Stimulated activated CD4-positive, alpha-beta T cell treated with anti-CD3 and anti-CD28 coated beads, Interleukin-2, amount 100 ng/mL, for 48 hours (primary cell): ENCODE data around the gene MEG3.
"Not testable (repeated sequence)": the region's sequence is repeated elsewhere in the genome, so short reads cannot be mapped to it uniquely, and the experiment has no call there.

Experiments used
- DNase-seq, 2 donors: peaks; one replicate each; pipeline ENCODE4 v3.0.0-alpha.2; 2020

The MEG3 gene

GRCh38 chr14:100789460-100790417 is 36.2 kb upstream of the MEG3 start:
- no peak for DNase-seq

DNA sequence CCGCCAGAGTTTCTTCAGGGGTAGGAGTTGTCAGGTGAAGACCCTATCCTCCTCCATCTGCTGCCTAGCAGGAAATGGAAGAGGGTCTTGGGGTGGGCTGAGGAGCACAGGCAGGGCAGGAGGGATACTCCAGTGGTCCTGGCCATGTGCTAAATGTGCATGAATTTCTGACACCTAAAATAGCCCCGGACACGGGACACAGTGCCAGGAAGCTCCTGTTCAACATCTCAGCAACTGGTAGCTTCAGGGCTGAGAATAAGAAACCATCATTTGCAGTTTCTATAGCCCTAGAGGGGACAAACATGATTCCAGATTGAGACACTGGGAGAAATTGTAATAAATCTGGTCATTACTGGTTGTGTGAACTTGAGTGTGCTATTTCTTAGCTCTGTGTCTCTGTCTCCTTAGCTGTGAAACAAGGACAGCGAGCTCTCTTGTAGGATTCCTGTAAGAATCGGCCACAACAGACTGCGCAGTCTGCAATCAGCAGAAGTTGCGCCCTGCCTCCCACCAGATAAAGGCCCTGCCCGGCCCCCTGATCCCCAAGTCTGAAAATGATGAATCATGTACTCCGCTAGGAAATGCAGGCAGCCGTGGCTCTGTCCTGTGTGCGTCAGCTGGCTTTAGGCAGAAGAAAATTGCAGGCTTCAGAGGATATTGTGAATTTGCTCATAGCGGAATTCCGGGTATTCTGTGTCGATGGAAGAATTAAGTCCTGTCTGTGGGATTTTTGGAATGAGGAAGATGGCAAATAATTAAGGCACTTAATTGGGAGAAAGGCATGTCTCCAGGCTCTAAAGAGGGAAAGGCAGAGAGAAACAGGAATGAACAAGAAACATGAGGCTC is 35.2 kb upstream of the MEG3 start:
- no peak for DNase-seq

GRCh38 chr14:100791348-100791735 is 34.6 kb upstream of the MEG3 start:
- no peak for DNase-seq

DNA sequence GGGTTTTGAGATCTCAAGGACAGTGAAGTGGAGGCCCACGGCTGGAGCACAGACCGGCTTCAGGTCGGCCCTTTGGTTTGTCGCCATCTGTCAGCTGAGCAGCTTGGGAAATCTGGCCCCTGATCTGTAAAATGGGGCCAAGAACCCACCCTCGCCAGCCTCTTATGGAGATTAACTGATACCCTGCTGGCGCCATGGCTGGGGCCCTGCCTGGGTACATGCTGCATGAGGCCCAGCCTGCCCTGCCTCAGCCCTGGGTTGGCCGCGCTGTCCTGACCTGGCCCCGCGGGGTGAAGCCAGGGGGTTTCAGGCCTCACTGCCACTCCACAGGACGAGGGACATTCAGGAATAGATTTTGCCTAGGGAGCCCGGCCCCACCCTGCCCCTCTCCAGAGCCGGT is 33.9 kb upstream of the MEG3 start:
- DNase-seq: no peak

GRCh38 chr14:100796946-100797345 is 29.0 kb upstream of the MEG3 start:
- no peak for DNase-seq

GRCh38 chr14:100800041-100800440 is 25.9 kb upstream of the MEG3 start:
- DNase-seq: no peak

- DNase-seq: not testable (repeated sequence)
Measured at GRCh38 chr14:100801433-100801832, 24.5 kb upstream of the MEG3 start.

- no peak for DNase-seq
Measured at GRCh38 chr14:100802179-100802578, 23.7 kb upstream of the MEG3 start.

DNA sequence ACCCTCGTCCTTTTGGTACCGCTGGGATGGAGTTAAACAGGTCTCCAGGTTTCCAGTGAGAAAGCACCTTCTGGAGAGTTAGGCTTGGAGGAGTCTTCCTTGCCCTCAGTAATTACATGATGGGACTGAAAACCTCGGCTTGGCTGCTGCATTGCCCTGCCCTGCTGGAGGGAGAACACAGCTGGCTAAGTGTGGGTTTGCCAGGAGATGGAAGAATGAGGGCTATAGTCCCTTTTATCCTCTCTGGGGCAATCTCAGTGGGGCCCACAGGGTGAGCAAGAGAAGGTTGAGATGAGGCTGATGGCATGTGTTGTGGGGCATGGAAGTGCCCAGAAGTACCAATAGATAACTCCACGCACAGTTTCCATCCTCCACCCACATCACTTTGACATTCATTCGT is 23.2 kb upstream of the MEG3 start:
- DNase-seq: no peak

DNA sequence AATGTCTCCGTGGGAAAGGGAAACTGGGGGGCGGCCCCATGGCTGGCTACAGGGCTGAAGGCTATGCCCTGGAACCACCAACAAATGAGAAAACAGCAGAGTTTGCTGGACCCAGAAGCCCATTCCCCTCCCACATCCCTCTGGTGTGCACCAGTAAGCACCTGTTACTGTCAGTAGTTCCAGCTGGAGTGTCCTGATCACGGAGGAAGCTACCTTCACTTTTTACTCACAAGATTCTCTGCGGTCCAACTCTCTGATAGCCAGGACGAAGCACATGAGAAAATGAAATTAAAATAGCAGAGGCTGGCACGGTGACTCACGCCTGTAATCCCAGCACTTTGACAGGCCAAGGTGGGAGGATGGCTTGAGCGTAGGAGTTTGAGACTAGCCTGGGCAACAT is 22.7 kb upstream of the MEG3 start:
- no peak for DNase-seq

GRCh38 chr14:100803676-100804075 is 22.2 kb upstream of the MEG3 start:
- no peak for DNase-seq

- no peak for DNase-seq
Measured at GRCh38 chr14:100804138-100804537, 21.8 kb upstream of the MEG3 start.

DNA sequence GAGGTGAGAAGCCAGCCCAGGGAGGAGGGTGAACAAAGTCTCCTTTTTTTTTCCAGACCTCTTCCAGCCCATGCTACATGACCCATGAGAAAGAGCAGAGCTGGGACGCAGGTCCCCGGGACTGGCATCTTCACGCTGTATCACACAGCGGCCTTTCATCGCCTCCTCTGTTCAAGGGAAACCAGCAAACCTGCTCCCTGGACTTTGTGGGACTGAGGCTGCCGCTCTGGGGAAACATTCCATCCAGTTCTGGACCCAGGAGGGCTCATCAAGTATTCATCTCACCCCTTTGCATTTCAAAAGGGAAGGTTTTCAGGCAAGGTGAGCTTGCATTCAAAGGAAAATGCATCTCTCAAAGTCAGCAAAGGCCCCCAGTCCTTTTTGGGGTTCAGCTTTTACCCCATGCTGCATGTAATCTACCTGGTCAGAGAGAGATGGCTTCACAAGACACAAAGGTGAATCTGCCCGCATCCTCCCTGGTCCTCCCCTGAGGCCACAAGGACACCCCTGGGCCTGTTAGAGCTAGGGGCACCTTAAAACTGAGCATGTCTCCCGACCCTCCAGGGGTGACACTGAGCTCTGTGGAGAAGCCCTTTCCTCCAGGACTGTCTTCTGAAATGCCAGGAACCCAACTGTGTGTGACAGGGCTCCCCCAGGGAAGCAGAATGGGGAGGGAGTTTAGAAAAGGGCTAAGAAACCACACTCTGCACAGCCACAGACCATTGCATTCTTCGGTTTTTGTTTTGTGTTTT is 21.2 kb upstream of the MEG3 start:
- no peak for DNase-seq

GRCh38 chr14:100806386-100806785 is 19.5 kb upstream of the MEG3 start:
- no peak for DNase-seq

GRCh38 chr14:100807496-100807895 is 18.4 kb upstream of the MEG3 start:
- DNase-seq: no peak

DNA sequence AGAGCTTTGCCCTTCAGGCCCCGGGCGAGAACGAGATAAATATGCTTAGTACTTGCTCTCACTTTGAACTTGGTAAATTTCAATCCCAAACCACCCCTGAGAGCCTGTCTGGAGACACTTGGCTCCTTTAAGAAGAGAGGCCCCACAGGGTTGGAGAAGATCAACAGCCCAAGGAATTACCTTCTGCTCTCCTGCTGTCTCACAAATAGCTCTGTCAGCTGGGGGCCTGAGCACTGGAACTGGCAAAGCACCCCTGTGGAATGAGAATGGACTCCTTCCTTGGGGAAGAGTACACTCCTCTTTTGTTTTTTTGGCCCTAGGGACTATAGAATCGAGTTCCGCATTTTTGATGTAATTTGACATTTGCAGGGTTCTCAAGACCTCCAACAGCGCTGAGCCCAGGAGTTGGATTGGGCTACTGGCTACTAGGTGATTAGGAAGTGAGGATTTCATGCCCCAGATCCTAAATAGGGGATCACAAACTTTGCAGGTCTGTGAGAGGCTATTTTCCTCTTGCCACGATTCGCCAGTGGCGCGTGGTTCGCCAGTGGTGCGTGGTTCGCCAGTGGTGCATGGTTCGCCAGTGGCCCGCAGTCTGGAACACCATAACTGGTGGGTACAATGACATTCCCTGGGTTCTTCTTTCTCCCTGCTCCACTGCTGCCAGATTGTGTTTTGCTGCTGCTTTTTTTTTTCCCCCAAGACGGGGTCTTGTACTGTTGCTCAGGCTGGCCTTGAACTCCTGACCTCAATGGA is 17.8 kb upstream of the MEG3 start:
- no peak for DNase-seq

- DNase-seq: no peak
Measured at GRCh38 chr14:100810435-100810834, 15.5 kb upstream of the MEG3 start.

- DNase-seq: no peak
Measured at GRCh38 chr14:100810861-100811461, 15.0 kb upstream of the MEG3 start.

DNA sequence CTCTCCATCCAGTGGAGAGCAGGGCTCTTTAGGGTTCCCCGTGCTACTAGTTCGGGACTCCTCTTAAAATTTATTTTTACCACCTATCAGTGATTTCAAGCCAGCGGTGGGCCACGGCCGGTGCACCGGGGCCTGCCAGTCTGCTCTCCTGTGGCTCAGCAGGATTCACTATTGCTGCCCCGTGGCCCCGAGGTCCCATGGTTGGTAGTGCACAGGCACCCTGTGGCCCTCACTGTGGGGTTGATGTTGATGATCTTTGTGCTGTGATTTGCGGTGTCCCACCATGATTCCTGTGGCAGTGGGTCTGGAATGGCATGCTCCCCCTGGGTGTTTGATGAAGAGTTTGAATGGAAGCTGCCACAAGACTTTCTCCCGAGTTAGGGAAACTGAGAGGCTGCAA is 12.6 kb upstream of the MEG3 start:
- DNase-seq: no peak

- no peak for DNase-seq
Measured at GRCh38 chr14:100815478-100816285, 10.2 kb upstream of the MEG3 start.
